HG03575 (cell line): ENCODE data around the gene SMARCC2.
"Not testable (repeated sequence)": the region's sequence is repeated elsewhere in the genome, so short reads cannot be mapped to it uniquely, and the experiment has no call there.

Source experiments
- ATAC-seq: cut with Tn5 transposase; IDR thresholded peaks from one replicate; pipeline ENCODE4 v1.9.1; 2021; ENCODE audit not compliant: unreplicated experiment, insufficient number of reproducible peaks, low FRiP score; ENCODE audit errors: extremely low read depth

Gene SMARCC2

DNA sequence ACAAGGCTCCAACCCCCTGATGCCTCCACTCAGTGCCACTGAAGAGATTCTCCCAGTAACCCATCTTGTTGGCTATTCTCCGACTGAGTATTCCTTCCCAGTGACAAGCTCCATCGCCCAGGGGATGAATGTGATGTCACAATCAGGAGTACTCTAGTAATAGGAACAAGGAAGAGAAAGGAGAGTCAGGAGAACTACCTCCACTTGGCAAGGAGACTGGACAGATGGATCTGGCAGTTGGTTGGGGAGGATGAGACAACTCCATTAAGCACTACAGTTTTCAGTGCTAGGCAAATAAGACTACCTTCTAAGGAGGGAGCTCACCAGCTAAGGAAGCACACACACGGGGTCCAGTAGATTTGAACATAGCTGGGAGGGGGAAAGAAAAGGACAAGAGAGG is 27.2 kb upstream of the SMARCC2 start:
- ATAC-seq: no peak

DNA sequence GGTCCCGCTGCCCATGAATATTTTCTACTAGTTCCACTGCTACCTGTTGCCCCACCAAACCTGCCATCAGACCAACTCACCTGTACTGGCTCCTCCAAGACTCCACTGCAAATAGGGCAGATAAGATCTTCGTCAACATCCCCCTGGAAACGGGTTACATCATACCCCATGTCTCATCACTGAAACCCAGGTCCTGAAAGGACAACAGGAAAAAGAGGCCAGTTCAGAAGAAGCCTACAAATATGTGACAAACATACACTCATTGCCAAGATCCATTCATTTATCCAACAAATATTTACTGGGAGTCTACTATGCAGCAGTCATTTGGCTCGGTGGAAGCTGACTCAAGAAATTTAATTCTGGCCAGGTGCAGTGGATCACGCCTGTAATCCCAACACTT is 24.6 kb upstream of the SMARCC2 start:
- ATAC-seq: no peak

DNA sequence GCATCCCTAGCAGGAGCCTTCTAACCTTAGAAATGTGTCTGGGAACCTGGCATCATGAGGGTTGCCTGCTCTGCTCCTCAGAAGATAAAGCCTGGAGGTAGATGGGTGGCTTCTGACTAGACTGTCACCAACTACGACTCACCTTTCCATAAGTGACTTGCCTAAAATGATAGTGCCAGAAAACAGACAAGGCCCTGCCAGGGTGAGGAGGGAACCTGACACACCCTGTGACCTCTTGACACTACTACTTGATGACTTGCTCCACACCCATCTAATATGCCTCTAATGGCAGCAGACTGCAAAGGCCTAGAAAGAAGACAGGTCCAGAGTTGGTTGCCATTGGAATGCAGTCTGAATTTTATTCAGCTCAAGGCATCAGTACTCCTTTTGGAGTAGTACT is 23.1 kb upstream of the SMARCC2 start:
- no peak for ATAC-seq

GRCh38 chr12:56208006-56208405 is 18.7 kb upstream of the SMARCC2 start:
- ATAC-seq: no peak

GRCh38 chr12:56206452-56207166 is 17.3 kb upstream of the SMARCC2 start:
- ATAC-seq: no peak

DNA sequence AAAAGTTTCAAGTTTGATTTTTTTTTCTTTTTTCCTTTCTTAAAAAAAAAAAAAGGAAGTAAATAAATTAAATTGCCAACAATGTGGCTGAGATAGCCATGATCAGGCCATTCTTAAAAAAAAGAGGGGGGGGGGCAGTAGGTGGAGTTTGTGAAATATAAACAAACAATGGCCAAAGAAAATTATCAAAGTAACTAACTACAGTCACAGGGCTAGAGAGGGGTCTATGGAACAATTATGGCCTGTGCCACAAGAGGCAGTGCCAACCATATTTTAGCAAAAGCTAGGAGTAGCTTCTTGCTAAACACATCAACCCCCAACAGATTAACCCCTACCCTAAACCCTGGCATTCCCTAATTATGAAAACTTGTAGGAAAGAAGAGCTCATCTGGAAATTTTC is 16.2 kb upstream of the SMARCC2 start:
- no peak for ATAC-seq

DNA sequence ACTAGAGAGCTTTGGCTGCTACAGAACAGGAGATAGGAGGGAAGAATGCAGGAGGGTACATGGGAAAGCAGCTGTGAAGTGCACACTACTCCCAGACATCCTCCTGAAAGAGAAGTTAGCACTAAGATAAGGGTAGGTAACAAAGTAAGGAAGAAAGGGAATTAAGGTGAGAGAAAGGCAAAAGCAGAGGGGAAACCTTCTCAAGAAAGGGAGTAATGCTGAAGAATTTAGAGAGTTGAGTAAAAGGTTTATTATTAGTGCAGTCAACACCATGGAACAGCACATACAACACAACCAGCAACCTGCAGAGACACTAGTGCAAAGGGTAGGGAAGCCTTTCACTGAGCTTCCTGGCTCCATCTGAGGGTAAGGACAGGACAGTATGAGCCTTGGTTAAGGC is 15.0 kb upstream of the SMARCC2 start:
- ATAC-seq: no peak

DNA sequence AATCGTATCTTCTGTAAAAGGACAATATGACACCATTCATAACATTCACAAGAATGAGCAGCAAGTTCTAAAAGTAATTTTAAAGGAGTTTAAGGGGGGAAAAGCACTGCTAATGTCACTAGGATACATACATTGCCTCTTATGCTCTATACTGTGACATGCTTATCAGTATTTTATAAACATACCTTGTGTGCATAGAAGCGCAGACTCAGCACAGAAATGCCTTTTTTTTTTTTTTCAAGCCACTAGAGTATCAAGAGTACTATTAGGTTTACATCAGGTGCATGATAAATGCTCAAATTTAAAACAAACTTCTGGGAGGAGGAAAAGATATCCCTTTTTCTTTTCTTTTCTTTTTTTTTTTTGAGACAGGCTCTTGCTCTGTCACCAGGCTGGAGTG is 13.6 kb upstream of the SMARCC2 start:
- ATAC-seq: no peak

- no peak for ATAC-seq
Measured at GRCh38 chr12:56202366-56202765, 13.1 kb upstream of the SMARCC2 start.

GRCh38 chr12:56198836-56199235 is 9.6 kb upstream of the SMARCC2 start:
- ATAC-seq: no peak

- ATAC-seq: no peak
Measured at GRCh38 chr12:56197921-56198635, 8.8 kb upstream of the SMARCC2 start.

DNA sequence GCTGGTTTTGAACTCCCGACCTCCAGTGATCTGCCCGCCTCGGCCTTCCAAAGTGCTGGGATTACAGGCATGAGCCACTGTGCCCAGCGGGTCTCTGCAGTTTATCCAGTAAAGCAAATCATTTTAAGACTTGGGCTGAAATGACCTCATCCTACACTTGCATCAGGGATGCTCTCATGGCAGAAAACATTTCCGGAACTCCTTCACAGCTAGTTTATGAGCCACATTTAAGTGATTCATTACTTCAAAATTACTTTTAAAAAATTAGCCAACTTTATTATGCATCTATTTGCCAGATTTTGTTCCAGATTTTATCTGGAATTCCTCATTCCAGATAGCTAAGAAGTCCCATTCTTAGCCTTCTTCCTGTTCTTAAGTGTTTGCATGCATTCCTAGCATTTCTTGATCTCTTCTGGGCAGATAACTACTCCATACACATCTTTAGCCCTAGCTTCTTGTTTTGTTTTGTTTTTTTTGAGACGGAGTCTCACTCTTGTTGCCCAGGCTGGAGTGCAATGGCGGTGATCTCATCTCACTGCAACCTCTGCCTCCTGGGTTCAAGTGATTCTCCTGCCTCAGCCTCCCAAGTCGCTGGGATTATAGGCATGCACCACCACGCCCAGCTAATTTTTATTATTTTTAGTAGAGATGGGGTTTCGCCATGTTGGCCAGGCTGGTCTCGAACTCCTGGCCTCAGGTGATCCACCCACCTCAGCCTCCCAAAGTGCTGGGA is 7.7 kb upstream of the SMARCC2 start:
- ATAC-seq: not testable (repeated sequence)

DNA sequence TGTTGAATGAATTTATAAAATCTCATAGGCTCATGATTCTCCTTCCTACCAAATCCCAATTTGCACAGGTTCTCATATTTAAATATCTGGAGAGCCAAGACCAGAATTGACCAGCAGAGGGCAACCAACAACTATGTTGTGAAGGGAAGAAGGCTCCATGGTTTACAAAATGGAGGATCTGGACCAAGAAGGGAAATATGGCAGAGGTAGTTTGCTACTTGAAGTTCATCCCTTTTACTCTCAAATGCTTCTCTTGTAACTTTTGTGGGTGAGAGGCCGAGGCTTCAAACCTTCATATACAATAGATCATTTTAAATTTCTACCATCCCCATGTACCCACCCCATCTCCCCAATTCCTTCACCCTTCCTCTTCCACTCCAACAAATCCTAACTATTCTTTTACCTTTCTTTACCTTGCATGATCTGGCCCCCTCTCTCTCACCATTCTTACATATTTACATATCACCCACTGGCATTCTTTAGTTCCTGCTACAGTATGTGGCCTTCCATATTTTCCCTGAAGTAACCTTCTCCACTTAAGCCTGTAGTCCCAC is 3.8 kb upstream of the SMARCC2 start:
- ATAC-seq: no peak

GRCh38 chr12:56192582-56192981 is 3.3 kb upstream of the SMARCC2 start:
- ATAC-seq: no peak

DNA sequence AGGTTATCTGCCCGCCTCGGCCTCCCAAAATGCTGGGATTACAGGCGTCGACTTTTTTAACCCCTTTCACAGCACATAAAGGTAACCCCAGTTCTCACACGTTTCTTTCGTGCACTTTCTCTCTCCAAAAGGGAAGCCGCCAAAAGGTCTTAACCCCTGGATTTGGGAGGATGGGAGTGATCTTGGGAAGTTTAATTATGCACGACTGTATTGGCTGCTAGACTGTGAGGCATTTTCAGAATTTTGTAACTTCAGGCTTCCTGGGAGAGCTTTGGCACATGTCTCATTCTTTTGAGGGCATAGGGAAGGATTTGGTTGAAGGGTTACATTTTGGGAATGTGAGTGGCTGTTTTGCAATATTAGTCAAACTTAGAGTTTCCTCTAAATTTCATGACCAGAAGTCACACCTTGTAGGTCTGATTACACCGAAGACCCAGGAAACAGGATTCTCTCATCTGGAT is 1.4 kb upstream of the SMARCC2 start:
- ATAC-seq: no peak

DNA sequence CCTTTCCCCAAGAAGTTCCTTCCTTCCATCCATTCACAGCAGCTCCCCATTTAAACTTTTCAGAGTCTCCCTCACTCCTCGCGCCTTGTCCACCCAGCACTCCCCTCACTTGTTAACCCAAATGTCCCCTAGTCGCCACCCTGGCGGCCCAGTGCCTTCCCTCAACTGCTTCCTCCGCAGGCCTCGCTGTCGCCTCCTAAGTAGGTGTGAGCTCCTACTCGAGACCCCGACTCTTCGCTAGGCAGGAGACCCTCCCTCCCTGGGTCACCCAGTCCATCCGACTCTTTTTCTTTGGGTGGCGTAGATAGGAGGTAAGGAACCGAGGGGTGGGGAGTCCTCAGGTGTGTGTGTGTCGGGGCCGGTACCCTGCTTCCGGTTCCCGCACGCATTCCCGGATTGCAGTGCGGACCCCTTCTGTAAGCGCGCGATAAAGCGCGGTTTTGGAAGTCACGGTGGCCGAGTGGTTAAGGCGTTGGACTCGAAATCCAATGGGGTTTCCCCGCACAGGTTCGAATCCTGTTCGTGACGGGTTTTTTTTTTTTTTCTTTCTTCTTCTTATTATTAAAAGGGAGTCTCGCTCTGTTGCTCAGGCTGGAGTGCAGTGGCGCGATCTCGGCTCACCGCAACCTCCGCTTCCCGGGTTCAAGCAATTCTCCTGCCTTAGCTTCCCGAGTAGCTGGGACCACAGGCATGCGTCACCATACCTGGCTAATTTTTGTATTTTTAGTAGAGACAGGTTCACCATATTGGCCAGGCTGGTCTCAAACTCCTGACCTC is 823 bp upstream of the SMARCC2 start:
- no peak for ATAC-seq

DNA sequence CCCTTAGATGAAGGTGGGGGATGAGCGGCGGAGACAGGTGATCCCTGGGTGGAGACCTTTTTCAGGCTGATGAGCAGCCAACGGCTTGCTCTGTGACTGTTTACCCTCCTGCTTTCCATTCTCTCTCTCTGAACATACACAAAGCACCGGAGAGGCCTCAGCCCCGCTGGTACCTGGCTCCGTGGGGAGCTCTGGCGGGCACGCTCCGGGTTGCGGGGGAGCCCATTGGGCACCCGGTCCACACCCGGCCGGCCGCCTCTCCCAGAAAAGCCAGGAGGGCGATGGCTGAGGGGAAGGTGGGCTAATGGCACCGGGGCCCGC is 545 bp downstream of the SMARCC2 start:
- ATAC-seq: no peak

DNA sequence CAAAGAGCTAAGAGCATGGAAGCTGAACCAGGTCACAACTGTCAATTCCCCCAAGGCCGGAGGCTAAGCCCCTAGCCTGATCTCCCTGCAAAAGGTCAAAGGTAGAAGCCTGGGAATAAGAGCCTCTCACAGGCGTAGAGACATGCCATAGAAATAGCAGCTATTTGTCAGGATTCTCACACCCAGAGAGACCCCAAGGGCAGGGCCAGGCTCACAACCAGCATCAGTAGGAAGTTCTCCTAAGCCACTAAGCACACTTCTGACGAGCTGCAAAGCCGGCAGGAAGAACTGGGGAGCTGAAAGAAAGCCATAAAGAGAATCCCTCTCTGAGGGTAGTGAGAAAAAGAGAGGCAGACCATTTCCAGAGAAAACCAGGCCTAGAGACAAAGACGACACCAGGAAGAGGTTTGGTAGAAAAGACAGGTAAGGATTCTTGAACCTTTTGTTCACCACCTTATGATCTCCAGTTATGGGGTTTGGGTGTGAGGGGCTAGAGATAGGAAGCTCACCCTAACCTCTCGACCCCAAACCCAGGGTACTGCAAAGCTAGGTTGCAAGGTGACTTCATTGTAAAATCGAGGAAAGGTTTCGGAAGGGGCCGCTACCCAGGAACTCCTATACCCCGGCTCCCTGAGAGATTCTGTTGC is 1.0 kb downstream of the SMARCC2 start:
- ATAC-seq: no peak

GRCh38 chr12:56186957-56187356 is 2.3 kb downstream of the SMARCC2 start:
- ATAC-seq: no peak
